COLO668 (cell line): ENCODE data around the gene MSRB1.
A peak's percentile ranks its signal among the peaks of the same experiment; 100 is the strongest.
"Not testable (repeated sequence)": the region's sequence is repeated elsewhere in the genome, so short reads cannot be mapped to it uniquely, and the experiment has no call there.

Source experiments
- DNase-seq: peaks from one replicate; lab custom pipeline; 2025; ENCODE audit not compliant: unreplicated experiment; lab: John Stamatoyannopoulos, UW

The MSRB1 gene

GRCh38 chr16:1903845-1904840 is 38.9 kb downstream of the MSRB1 start:
- no peak for DNase-seq

- no peak for DNase-seq
These were observed 39.8 kb downstream of the MSRB1 start for GRCh38 chr16:1903220-1903574.

GRCh38 chr16:1902547-1903219 is 40.3 kb downstream of the MSRB1 start:
- DNase-seq = no peak

- DNase-seq = peak; percentile 92
These were observed 42.6 kb downstream of the MSRB1 start for GRCh38 chr16:1900452-1900774.

GRCh38 chr16:1899641-1900451 is 43.2 kb downstream of the MSRB1 start:
- peak; percentile 92 for DNase-seq

GRCh38 chr16:1897692-1898091 is 45.3 kb downstream of the MSRB1 start:
- DNase-seq = not testable (repeated sequence)

GRCh38 chr16:1895949-1896675 is 46.9 kb downstream of the MSRB1 start:
- DNase-seq = peak; percentile 43

GRCh38 chr16:1895068-1895467 is 47.9 kb downstream of the MSRB1 start:
- DNase-seq = no peak

- DNase-seq = peak; percentile 34
These were observed 52.3 kb downstream of the MSRB1 start for GRCh38 chr16:1890708-1891050.

GRCh38 chr16:1890024-1890707 is 52.8 kb downstream of the MSRB1 start:
- DNase-seq = no peak
